NCI-H2081 treated with DMSO at 0.1 percent for 48 hours (cell line): ENCODE results near the gene RPS29.
A peak's percentile ranks its signal among the peaks of the same experiment; 100 is the strongest.
"Not testable (repeated sequence)": the region's sequence is repeated elsewhere in the genome, so short reads cannot be mapped to it uniquely, and the experiment has no call there.

Experiments used
- DNase-seq: peaks from one replicate; lab custom pipeline; 2025; lab: John Stamatoyannopoulos, UW

Gene RPS29

DNA sequence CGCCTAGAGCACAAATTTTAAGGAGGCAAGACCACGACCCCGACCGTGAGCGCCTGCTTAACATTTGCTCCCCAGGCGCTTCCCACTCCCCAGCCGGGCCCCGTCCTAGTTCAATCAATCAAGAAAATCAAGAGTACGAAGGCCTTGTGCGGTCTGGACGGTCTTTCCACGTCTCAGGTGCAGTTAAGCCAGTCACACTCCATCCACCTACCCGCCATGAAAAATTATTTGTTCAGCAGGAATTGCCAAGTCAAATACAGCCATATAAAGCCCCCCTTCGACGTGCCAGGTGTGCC lies 12.0 kb upstream of the RPS29 start:
- no peak for DNase-seq

DNA sequence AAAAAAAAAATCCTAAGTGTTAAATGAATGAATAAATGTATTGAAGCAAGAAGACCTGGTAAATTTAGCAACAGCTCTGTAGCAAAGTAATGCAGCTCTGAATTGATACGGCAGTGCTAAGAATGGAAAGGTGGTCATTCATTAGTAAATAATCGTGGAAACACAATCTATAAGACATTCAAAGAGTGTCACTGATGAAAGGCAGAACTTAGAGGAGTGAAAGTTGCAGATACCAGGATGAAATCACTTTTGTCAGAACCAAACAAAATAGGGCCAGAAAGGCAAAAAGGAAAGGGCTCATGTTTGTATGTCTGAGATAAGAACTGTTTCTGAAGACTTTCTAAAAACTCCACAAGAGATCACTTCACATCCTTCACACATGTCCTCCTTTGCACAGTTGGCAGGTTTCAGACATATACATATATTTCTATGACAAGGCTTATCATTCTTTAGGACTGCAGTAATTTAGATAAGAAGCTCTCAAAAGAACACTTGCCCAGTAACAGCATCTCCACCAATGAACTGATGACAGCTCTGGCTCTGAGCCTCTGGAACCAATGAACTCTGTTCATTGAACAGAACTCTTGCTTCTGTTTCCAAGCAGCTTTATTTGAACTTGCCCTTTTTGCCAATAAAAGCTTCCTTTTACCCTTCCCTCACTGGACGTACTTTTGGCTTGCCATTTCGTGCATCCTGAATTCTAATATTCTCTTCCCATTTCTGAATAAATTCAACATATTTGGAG lies 8.3 kb upstream of the RPS29 start:
- DNase-seq: no peak

DNA sequence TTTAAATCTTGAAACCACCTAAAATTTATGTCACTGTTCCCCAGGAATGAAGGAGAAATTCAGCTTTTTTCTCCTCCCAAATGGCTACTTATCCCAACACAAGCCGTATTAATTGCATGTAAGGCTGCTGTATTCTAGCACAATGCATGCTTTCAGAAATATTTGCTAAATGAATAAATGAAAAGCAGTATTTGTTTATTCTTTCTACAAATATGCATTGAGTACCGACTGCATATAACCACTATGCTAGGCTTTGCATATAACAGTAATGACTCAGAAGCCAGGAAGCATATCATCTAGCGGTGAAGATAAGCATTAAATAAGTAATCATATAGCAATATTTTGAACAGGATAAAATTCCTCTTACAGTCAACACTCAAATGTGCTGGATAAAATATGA lies 6.8 kb upstream of the RPS29 start:
- no peak for DNase-seq

DNA sequence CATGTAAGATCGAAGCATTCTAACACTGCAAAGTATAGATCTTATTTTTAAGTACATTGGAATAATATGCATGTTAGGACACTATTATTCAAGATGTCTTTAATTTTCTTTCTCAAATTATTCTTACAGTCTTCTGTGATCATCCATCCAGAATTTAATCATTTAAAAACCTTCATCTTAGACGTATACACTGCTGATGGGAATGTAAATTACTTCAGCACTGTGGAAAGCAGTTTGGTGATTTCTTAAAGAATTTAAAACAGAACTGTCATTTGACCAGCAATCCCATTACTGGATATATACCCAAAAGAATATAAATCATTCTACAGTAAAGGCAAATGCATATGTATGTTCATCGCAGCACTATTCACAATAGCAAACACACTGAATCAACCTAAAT lies 3.2 kb upstream of the RPS29 start:
- no peak for DNase-seq

DNA sequence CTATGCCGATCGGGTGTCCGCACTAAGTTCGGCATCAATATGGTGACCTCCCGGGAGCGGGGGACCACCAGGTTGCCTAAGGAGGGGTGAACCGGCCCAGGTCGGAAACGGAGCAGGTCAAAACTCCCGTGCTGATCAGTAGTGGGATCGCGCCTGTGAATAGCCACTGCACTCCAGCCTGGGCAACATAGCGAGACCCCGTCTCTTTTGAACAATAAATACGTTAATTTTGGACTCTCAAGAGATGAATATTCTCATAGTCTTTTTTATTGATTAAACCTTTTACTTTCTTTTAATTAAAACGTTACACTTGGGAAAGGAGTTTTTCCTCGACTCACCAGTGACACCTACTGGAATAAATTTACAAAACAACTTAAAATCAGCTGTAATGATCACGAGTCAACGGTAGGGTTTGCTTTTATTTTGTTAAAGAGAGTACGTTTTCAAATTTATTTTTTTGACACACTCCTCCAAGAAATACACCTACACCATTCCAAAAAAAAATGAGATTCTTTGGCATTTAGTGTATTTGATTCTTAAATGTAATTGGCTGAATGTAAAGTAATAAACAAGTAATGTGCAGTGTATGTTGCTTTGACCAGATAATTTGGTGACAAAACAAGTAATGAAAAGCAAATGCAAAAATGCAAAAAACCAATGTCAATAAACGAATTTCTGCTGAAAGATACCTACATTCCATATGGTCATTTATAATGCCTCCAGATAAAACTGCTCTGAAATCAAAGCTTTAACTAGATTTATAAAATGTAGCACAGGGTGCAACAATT lies 687 bp upstream of the RPS29 start:
- DNase-seq: peak; percentile 54

DNA sequence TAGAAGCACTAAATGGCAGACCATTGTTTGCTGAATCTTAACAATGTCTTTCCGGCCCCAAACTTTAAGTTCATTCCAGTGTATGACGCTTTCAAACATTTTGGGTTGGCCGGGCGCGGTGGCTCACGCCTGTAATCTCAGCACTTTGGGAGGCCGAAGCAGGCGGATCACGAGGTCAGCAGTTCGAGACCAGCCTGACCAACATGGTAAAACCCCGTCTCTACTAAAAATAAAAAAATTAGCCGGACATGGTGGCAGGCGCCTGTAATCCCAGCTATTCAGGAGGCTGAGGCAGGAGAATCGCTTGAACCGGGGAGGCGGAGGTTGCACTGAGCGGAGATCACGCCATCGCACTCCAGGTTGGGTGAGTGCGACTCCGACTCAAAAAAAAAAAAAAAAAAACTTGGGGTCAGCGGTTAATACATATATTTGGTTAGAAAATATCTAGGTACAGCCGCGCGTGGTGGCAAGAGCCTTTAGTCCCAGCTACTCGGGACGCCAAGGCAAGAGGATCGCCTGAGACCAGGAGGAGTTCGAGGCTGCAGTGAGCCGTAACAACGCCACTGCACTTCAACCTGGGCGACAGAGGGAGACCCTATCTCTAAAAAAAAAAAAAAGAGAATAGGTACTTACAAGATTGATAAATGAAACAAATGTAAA lies 1.1 kb downstream of the RPS29 start:
- DNase-seq: not testable (repeated sequence)

DNA sequence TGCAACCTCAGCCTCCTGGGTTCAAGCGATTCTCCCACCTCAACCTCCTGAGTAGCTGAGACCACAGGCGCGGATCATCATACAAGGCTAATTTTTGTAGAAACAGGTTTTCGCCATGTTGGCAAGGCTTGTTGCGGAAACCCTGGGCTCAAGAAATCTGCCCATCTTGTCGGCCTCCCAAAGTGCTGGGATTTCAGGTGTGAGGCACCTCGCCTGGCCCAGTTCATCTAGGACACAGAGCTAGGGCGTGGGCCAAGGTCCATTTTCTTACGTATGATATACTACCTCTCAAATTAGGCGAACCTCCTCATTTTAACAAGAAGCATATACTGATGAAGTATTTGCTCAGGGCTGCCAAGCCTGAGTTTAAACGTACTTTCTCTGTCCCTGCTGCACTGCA lies 2.1 kb downstream of the RPS29 start:
- DNase-seq: no peak

DNA sequence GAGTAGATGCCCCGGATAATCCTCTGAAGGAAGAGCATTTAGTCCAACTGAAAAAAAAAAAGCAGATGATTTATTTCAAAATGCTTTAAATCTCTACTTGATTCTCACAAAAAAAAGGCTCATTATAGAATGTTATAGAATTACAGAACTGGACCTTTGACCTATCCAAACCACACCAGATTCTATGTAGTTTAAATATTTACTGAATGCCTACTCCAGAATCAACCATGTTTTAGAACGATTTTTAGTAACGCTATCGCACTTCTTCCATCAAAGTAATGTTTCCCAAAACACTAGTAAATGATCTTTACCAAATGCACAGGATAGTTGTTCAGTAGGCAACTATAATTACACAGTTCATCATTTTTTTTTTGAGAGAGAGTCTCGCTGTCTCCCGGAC lies 2.6 kb downstream of the RPS29 start:
- DNase-seq: no peak

DNA sequence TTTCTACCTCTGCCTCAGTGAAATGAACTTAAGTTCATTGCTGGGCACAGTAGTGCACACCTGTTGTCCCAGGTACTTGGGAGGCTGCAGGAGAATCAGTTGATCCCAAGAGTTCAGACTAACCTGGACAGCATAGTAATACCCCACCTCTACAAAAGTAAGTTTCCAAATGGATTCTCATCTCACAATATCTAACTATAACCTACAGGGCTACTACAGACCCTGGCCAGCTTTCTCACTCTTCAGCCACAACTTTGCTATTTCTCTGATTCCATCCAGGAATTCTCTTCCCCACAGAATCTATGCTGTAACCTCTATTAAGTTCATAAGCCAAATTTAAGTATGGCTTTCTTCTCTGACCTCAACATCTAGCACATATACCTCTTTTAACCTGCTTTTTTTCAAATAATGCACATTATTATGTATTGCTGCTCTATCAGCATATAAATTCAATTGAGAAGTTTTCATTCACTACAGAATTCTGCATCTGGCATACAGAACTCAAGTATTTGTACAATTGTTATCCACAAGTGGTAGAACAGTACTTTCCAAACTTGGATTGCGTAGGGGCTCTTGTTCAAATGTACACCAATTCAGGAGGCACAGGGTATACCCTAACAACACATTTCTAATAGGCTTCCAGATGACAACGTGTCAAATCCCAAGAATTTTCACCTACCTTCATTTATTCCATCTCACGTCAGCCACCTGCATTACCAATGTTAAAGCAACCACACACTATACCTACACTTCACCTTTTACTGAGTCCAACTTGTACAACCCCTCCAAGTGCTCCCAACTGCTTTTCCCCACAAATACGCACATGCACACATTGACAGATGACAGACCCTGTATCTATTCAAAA lies 3.8 kb downstream of the RPS29 start:
- no peak for DNase-seq

DNA sequence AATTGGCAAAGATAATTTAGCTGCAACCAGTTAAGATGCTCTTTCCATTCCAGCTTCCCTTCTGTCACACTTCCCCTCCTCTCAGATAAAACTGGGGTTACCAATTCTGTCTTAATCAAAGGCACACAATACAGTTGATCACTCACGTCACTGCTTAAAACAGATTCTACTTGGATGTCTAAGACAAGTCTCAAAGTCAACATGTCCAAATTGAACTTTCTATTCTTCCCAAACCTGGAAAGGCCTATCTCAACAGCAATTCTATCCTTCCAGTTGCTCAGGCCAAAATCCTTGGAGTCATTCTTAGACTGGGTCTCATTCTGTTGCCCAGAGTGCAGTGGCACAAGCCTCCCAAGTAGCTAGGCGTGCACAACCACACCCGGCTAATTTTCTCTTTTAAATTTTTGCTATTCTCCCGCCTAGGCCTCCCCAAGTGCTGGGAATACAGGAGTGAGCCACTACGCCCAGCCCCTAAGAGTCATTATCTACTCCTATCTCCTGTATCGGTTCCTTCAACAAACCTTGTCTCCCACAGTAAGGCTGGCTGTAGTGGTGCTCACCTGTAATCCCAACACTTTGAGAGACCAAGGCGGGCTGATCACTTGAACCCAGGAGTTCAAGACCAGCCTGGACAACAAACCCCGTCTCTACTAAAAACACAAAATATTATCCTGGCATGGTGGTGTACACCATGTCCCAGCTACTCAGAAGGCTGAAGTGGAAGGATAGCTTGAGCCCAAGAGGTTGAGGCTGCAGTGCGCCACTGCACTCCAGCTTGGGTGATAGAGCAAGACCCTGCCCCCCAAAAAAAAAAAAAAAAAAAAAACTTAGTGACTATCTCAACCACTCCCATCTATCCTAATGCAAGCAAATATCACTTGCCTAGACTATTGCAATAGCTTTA lies 4.7 kb downstream of the RPS29 start:
- DNase-seq: no peak

DNA sequence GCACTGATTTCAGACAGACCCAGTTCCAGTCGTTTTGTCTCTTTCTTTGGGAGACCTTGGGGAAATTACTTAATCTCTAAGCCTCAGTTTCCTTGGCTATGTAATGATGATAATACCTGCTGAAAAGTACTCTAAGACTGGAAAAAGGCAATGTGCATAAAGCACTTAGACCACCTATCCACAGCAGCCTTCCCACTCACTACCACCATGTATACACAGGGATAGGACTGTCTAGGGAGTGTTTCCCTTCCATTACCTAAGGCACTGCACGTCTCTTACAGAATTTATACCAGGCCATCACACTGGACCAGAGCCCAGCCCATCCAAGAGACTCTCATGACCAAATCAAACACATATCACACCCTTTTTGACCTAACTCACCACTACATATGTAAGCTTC lies 6.3 kb downstream of the RPS29 start:
- no peak for DNase-seq

DNA sequence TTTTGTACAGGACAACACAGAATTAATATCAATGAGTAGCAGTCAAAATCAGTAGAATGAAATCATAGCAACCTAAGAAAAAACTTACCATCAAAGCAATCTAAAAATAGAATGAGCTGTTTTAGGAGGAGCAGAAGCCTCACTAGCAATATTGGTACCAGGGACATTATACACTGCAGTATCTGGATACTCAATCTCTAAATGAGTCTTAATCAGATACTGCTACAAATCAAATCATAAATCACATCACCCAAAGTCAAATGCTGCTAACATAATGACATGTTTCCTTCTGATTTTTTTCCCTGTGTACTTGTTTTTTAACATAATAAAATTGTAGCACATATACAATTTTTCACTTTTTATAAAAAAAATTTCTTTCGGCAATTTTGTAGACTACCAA lies 8.0 kb downstream of the RPS29 start:
- DNase-seq: no peak

DNA sequence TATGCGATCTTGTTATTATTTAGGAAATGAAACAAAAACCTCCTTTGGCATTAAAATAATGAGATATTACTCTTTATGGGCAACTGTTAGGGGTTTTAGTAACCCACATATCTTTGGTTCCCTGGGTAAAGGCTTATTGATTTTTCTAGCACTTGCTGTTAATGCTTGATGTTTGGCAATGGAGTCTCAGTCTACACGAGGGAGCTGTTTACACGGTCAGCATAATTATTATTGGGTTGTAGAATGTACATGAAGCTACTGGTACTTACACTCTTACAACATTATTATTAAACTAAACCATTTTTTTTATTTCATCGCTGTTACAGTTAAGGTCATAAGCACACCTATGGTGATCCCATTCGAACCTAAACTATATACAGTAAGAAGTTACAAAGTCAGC lies 12.1 kb downstream of the RPS29 start:
- DNase-seq: no peak

DNA sequence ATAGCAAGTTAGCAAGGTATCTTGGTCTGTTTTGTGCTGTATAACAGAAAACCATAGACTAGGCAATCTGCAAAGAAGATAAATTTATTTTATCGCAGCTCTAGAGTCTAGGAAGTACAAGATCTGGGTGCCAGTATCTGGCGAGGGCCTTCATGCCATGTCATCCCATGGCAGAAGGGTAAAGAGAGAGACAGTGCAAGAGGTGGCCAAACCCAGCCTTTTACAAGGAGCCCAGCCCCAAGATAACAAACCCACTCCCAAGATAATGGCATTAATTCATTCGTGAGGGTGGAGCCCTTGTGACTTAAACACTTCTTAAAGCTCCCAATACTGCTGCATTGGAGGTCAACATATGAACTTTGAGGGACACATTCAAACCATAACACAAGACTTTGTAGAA lies 16.9 kb downstream of the RPS29 start:
- DNase-seq: no peak

DNA sequence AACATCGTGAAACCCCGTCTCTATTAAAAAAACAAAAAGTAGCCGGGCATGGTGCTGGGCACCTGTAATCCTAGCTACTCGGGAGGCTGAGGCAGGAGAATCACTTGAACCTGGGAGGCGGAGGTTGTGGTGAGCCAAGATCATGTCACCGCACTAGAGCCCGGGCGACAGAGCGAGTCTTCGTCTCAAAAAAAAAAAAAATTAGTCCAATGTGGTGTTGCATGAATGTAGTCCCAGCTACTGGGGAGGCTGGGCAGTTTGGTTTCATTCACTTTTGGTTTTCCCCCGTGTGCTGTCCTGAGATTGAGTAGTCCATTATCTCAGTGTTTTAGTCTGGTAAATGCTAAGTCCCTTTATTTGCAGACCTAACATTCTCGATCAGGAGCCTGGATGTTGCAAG lies 19.5 kb downstream of the RPS29 start:
- no peak for DNase-seq

DNA sequence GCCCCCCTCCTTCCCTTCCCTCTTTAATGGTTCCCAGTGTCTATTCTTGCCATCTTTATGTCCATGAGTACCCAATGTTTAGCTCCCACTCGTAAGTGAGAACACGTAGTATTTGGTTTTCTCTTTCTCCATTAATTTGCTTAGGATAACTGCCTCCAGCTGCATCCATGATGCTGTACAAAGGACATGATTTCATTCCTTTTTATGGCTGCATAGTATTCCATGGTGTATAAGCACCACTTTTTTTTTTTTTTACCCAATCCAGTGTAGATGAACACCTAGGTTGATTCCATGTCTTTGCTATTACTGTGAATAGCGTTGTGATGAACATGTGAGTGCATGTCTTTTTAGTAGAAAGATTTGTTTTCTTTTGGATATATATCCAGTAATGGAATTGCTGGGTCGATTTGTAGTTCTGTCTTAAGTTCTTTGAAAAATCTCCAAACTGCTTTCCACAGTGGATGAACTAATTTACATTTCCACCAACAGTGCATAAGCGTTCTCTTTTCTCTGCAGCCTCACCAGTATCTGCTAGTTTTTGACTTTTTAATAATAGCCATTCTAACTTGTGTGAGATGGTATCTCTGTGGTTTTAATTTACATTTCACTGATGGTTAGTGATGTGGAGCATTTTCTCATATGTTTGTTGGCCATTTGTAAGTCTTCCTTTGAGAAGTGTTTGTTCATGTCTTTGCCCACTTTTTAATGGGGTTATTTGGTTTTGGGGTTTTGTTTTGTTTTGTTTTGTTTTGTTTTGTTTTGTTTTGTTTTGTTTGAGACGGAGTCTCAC lies 26.0 kb downstream of the RPS29 start:
- DNase-seq: no peak

DNA sequence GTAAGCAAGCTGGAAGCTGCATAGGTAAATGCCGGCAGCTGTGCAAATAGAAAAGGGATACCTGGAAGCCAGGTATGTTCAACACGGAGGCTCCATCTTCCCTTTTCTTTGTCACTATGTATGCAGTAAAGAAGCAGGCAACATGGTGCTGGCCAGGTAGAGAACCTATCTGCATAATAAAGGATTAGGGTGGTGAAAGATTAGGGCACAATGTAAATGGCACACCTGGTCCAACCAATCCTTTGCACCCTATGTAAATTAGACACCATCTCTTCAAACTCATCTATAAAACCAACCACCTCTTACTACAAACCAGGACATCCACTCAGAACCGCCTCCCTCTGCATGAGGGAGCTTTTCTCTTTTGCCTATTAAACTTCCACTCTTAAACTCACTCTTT lies 32.3 kb downstream of the RPS29 start:
- no peak for DNase-seq

DNA sequence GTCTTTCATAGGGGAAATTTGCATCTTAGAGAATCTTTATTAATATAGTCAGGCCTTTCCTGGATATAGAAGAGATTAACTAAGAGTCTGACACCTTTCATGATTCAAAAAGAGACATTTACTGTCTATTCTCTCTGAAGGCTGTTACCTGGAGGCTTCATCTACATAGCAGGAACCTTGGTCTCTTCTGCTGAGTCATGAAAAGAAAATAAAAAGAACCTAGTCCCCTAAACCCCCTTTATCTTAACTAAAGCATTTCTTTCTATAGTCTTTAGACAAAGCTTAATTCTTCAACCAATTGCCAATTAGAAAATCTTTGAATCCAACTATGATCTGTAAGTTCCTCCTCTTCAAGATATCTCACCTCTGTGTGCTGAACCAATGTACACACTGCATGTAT lies 33.1 kb downstream of the RPS29 start:
- no peak for DNase-seq

DNA sequence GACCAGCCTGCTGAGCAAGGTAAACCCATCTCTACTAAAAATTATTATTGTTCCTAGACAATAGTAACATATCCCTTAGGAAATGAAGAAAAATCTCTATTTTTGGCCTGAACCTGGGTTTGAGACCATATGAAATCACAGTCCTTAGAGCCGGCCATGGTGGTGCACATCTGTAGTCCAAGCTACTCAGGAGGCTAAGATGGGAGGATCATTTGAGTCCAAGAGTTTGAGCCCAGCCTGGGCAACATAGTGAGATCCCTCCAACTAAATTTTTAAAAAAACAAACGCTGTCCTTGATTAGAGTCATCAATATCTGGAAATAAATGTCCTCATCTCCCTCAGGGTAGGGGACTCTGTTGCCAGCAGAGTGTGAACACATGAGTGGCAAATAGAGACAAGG lies 34.6 kb downstream of the RPS29 start:
- DNase-seq: no peak
